HL-60/S4 (cell line): ENCODE results near the gene AOPEP.

Experiments
- in situ Hi-C: fragments of 300-500 bp; cut with MboI; formaldehyde crosslinking; loops from 2 replicates; pipeline ENCODE4 v1.14.3; 2022; ENCODE audit warnings: low sequenced_read_pairs

The AOPEP gene

DNA sequence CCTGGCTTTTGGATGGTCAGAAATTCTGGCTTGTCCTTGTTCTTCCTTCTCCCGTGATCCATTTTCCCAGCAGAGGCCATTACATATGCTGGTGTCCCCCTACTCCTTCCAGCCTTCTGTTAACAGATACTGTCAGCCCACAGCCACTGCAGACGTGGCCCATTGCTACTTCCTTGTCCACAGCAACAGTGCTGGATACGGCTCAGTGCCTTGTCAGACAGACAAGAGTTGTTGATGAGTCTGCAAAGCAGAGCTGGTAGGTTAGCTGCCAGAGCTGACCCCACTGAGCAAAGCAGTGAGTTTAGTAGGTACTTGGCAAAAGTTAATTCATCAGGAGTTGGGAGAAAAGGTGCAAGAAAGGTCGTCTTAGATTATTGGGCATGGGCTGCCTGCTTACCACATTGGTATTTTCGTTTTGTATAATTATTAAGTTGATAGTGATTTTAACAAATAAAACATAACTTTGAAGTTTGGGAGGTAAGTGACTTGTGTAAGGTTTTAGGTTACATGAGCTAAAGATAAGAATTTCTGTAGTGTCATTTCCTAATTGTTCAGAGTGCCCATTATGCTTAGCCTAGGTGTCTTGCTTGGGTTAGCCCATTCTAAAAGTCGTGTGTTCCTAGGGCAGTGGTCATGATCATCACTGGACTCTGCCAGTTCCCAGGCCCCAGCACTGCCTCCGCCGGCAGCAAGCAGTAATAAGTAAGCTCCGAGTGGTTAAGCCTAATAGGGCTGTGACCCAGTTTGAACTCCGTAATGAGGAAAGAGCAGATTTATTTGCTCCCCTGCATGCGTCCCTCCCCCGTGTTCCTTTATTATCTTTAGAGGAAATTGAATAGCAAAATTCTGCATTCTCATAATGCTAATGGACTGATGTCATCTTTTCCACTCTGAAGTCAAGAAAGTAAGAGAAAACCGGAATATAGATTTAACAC, 299.0 kb downstream of the AOPEP start:
- in situ Hi-C loops: no loop called here

- in situ Hi-C loops: no loop called here
These were observed 299.6 kb downstream of the AOPEP start for GRCh38 chr9:95026148-95026524.

GRCh38 chr9:95027914-95028852, 301.7 kb downstream of the AOPEP start:
- in situ Hi-C loops: no loop called here

- in situ Hi-C loops: no loop called here
These were observed 302.3 kb downstream of the AOPEP start for GRCh38 chr9:95028853-95029219.

- in situ Hi-C loops: no loop called here
These were observed 302.8 kb downstream of the AOPEP start for GRCh38 chr9:95029288-95029687.

- in situ Hi-C loops: no loop called here
These were observed 303.2 kb downstream of the AOPEP start for GRCh38 chr9:95029720-95030119.

GRCh38 chr9:95030344-95030743, 303.8 kb downstream of the AOPEP start:
- in situ Hi-C loops: no loop called here

DNA sequence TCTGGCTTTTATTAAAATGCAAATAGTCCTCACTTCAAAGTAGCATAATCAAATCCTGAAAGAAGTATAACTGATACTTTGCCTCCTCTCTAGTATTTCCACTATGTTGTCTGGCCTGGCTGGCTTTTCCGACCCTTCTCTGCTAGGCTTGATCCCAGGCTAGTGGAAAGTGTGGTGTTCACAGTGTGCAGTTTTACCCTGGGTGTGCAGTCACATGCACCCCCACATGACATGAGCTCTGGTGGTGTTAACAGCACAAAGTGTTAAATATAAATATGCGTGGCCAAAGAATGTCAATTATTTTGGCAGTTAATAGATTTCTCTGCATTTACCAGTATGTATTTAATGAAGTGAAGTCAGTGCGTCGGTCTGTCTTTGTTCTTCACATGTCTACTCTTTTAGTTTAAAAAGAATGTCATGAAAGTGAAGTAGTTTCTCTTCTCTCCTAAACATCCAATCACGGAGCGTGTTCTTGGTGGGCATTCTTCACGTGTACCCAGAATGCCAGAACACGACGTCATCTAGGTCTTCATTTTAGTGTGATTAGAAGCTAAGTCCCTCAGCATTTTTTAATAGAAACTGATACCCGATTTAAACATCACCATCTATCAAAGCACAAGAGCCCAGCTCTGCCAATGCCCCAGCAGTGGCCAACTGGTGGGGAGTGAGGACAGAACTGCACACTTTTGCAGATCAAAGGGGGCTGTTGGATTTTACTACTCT, 304.6 kb downstream of the AOPEP start:
- in situ Hi-C loops: no loop called here

DNA sequence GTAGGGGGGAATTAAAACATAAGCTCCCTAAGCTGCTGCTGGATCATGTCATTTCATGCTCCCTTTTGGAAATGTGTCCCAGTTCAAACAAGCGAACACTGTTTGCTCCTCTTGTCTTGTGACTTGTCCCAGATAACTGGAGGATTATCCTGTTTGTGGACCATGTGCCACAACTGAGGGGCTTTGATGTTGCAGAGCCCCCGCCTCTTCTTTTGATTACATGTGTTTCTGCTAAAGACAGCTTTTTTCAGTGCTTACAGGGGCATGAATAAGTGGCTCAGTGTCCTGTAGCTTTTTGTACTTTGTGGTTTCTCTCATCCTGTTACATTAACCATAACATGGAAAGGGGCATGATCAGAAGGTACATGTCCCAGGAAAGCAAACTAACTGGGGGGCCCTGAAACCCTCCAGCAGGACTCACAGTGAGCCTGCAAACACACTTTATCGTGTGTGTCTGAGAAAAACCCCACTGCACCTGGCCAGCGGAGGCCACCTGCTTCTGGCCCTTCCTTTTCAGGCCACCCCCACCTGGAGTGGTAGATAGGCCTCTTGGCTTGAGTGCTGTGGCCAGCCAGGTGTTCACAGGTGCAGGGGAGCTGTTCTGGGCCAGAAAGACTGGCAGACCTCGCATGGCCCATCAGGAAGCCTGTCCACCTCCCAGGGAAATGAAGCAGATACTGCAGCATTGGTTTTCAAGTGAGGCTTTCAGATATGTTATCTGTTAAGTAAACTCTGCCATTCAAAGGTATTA, 305.4 kb downstream of the AOPEP start:
- in situ Hi-C loops: no loop called here

- in situ Hi-C loops: no loop called here
These were observed 306.3 kb downstream of the AOPEP start for GRCh38 chr9:95032580-95033341.

DNA sequence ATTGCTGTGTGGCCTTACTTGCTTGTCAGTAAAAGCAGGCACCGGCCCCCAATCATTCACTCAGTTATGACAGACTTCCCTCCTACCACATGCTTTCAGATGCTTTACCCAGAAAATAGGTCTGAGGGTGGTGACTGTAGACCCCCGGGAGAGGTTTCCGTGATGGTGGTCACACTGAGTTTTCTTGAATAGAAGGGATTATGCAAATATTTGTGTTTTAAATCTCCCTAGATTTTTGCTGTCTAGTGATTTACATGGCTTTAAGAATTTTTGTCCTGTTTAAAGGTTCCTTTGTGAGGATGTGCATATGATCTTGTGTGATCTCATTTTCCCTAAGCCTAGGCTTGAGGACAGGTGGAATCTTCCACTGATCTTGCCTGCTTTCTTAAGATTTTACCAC, 309.3 kb downstream of the AOPEP start:
- in situ Hi-C loops: no loop called here

- in situ Hi-C loops: no loop called here
These were observed 310.2 kb downstream of the AOPEP start for GRCh38 chr9:95036676-95037075.

DNA sequence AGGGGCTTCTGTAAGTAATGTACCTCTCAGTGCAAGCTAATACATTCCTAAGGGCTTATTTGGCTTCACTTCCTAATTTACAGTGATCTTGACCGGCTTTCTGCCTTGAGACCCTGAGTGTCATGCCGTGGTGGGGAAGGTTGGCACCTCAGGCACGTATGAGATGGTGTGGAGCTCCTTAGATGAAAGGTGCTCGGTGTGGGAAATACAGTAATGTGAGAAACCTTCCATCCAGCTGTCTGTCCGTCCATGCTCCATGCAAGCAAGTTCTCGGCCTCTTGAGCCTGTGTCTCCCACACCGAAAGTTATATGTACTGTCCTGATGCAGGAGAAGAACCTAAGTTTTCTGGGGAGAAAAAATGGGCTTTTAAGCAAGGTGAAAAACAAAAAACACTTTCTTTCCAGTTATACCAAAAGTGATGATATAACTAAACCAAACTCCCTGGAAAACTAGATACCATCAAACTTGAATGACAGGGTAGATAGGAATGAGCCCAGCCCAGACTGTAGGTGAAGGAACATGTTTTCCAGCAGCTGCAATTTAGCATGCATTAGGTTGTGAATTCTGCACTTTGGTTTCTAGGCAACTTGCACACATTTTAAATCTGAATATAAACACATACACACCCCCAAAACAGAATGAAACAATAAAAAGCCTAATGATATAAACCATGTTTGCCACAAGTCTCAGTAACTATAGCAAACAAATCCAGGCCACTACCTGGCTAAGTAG, 311.5 kb downstream of the AOPEP start:
- in situ Hi-C loops: no loop called here

DNA sequence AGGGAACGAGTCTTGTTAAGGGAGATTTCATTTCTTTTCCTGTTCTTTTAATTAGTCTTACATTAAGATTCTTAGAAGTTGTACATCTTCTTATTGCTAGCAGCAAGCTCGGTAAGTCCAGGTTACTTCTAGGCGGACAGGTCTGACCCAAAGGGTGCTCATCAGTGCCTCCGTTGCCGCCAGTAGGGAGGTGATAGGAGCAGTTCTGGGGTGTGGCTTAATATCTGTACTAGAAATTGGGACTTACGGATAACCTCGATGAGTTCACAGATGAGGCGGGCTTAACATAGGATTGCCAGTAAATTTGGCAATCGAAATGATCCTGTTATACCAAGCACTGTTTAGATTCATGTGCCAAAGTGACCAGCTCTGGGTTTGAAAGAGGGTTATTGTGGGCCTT, 312.2 kb downstream of the AOPEP start:
- in situ Hi-C loops: no loop called here

- in situ Hi-C loops: no loop called here
These were observed 313.6 kb downstream of the AOPEP start for GRCh38 chr9:95040106-95040505.

GRCh38 chr9:95043826-95044225, 317.3 kb downstream of the AOPEP start:
- in situ Hi-C loops: no loop called here

DNA sequence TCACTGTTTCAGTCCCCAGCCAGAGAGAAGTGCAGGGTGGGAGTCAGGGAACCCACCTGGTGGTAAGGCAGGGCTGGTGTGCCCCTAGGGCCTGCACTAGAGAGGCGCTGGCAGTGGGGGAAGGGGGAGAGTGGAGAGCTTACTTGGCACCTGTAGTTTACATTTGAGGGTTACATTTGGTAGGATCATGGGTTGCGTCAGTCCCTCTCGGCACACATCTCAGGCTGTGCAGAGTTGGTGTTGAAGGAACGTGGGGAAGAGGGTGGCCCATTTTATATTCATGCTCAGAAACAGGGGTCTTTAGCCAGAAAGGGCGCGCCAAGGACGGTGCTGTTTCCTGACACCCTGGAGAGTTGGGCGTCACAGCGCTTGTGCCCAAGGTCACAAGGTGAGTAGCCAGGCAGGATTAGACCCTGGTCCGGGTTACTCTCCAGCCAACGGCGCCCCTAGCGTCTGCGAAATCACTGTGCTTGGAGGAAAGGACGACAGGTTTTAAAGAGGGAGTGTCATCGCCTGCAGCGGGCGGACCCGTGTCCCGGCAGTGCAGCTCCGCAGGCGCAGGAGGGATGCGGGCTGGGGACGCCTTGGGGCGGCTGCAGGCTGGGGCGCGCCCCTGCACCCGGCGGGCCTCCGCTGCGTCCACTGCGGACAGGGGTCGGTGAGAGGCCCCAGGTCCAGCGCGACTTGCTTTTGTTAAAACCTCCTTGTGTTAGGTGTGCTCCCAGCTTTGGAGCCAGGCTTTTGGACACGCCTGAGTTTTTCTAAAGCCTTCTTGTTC, 318.4 kb downstream of the AOPEP start:
- in situ Hi-C loops: no loop called here

DNA sequence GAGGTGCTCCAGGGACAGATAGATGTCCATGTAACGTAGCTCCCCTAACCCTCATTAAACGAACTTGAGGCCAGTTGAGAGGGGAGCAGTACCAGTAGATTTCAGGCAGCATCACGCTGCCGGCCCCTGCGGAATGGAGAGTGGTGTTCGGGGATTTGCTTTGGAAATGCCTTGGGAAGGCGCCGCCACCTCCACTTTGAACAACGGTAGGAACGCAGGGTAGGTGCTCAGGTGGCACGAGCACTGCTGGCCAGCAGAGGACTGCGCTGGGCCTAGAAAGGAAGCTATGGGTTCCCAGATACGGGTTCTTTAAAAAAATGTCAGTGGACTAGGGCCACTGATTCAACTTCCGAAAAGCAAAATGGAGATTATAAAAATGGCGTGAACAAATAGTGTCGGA, 319.3 kb downstream of the AOPEP start:
- in situ Hi-C loops: no loop called here
